Esophagus squamous epithelium (tissue), 4 donors: ENCODE data around the gene FRMD1.

Source experiments
- CTCF ChIP-seq, 6 experiments: fragments of 450-650 bp in 4 of 6; fragments of 200-600 bp in 2 of 6; sonication (generic) in 2 of 6; IDR thresholded peaks; one replicate each; pipeline ENCODE4 v1.5.1; 2016 to 2019; ENCODE audit warnings: antibody characterized with exemption in 6 of 6, mild to moderate bottlenecking in 4 of 6, moderate library complexity in 4 of 6
- POLR2A ChIP-seq, 4 donors: fragments of 450-650 bp; IDR thresholded peaks; one replicate each; pipeline ENCODE4 v1.6.1; 2017; ENCODE audit warnings: antibody characterized with exemption in 4 of 4, mild to moderate bottlenecking in 4 of 4, moderate library complexity in 3 of 4

- no peak for TF ChIP-seq CTCF (IDR thresholded peaks at IDR 0.05)
- TF ChIP-seq POLR2A (IDR thresholded peaks at IDR 0.05) = no peak
Observed at GRCh38 chr6:168073937-168074730, 4.9 kb downstream of the FRMD1 start.
